Gastroesophageal sphincter (tissue), 4 donors: ENCODE data around the gene INSM2. TPM values are rescaled to one million over a fixed set of nuclear protein-coding genes. Genes with fewer than 3 reads are reported as not detected.

Experiments used
- ATAC-seq: fragments of 150-250 bp; one replicate; pipeline ENCODE4 v1.9.1; 2016; ENCODE audit warnings: mild to moderate bottlenecking, moderate library complexity
- H3K27ac ChIP-seq, 4 donors: fragments of 200-600 bp; sonication (generic) in 3 of 4; 1 replicate in 3 of 4; 2 replicates in 1 of 4; pipeline ENCODE4 v1.5.1; 2016 to 2019
- H3K27me3 ChIP-seq: fragments of 200-600 bp; sonication (generic); one replicate; pipeline ENCODE4 v1.5.1; 2019
- H3K36me3 ChIP-seq, 2 donors: fragments of 200-600 bp; sonication (generic); one replicate each; pipeline ENCODE4 v1.5.1; 2019; ENCODE audit warnings: control low read depth in 1 of 2
- H3K4me1 ChIP-seq, 3 donors: fragments of 200-600 bp; sonication (generic); 1 replicate in 2 of 3; 2 replicates in 1 of 3; pipeline ENCODE4 v1.5.1; 2016 to 2019; ENCODE audit warnings: control low read depth in 2 of 3
- H3K4me3 ChIP-seq, 2 donors: fragments of 200-600 bp; sonication (generic); one replicate each; pipeline ENCODE4 v1.5.1; 2019; ENCODE audit warnings: mild to moderate bottlenecking in 1 of 2, moderate library complexity in 1 of 2
- H3K9me3 ChIP-seq, 3 donors: fragments of 200-600 bp; sonication (generic); one replicate each; pipeline ENCODE4 v1.5.1; 2017 to 2019; ENCODE audit warnings: control low read depth in 2 of 3
- EP300 ChIP-seq: sonication (generic); formaldehyde crosslinking; IDR thresholded peaks from one replicate; pipeline ENCODE4 v1.6.1; 2017; ENCODE audit warnings: antibody characterized with exemption, mild to moderate bottlenecking
- POLR2A ChIP-seq, 2 donors: fragments of 450-650 bp; IDR thresholded peaks; one replicate each; pipeline ENCODE4 v1.6.1; 2017; ENCODE audit warnings: antibody characterized with exemption in 2 of 2, mild to moderate bottlenecking in 2 of 2, moderate library complexity in 1 of 2
- POLR2AphosphoS5 ChIP-seq: sonication (generic); formaldehyde crosslinking; IDR thresholded peaks from one replicate; pipeline ENCODE4 v1.6.1; 2017; ENCODE audit warnings: antibody characterized with exemption
- whole genome bisulfite sequencing, 2 donors: methylation state at CpG; one replicate each; pipeline ENCODE4 v1.1.5; 2018; ENCODE audit warnings: low coverage in 1 of 2; 5-methylcytosine and 5-hydroxymethylcytosine counted together
- total RNA-seq, 4 donors: library from RNA; depleted of rRNA; stranded (reverse); fragments of >200 nt; gene quantifications; one replicate each; pipeline ENCODE4 v1.1.0, GENCODE V29; 2016
- TF ChIP-seq, protein P1 (sequence below), 4 experiments: fragments of 200-600 bp in 2 of 4; fragments of 450-650 bp in 2 of 4; sonication (generic) in 1 of 4; IDR thresholded peaks; one replicate each; pipeline ENCODE4 v1.5.1; 2017 to 2019; ENCODE audit warnings: antibody characterized with exemption in 4 of 4, mild to moderate bottlenecking in 2 of 4, moderate library complexity in 2 of 4

The INSM2 gene
- total RNA-seq, 4 donors from 2014 or later = 0.23 TPM; not detected in 3

- Histone ChIP-seq H3K27ac (no peak overlapping the region), H3K27me3 (no peaks in the 10 kb centered on the region), H3K9me3 (no peaks in the 10 kb centered on the region), H3K4me3 (no peak overlapping the region), H3K4me1 (no peaks in the 10 kb centered on the region), H3K36me3 (peaks cover 0 to 39% of the 10 kb centered on the region in 2 donors)
- no peak for TF ChIP-seq EP300
- TF ChIP-seq, protein P1, sequence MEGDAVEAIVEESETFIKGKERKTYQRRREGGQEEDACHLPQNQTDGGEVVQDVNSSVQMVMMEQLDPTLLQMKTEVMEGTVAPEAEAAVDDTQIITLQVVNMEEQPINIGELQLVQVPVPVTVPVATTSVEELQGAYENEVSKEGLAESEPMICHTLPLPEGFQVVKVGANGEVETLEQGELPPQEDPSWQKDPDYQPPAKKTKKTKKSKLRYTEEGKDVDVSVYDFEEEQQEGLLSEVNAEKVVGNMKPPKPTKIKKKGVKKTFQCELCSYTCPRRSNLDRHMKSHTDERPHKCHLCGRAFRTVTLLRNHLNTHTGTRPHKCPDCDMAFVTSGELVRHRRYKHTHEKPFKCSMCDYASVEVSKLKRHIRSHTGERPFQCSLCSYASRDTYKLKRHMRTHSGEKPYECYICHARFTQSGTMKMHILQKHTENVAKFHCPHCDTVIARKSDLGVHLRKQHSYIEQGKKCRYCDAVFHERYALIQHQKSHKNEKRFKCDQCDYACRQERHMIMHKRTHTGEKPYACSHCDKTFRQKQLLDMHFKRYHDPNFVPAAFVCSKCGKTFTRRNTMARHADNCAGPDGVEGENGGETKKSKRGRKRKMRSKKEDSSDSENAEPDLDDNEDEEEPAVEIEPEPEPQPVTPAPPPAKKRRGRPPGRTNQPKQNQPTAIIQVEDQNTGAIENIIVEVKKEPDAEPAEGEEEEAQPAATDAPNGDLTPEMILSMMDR (IDR thresholded peaks at IDR 0.05) = no peak
- TF ChIP-seq POLR2AphosphoS5 = no peak
- no peak for TF ChIP-seq POLR2A (IDR thresholded peaks at IDR 0.05)
- 50 to 78% methylated on average over 2 of the region's 2 CpGs for WGBS, 2 donors
- no peak for ATAC-seq
These were observed 39.9 kb downstream of the INSM2 start for GRCh38 chr14:35573911-35574310.

DNA sequence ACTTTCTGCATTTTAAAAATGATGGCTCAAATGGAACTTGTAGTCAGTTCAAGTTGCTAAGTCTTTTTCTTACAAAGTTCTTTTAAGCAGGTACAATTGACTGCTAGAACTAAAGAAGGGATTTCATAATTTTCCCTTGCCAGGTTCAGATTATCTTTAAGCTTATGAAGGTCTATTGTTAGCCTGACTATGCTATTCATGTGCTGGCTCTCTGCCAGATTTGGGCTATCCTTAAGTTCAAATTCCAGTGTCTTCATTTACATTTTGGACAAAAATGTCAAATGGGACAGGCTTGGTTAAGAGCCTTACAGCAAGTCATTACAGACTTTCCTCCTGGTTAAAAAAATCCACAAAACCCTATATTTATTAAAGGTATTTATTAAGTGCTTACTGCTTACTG lies 42.3 kb downstream of the INSM2 start:
- no peaks in the 10 kb centered on the region for H3K27me3 ChIP-seq
- no peak overlapping the region for H3K4me3 ChIP-seq
- no peaks in the 10 kb centered on the region for H3K9me3 ChIP-seq
- no peak for ATAC-seq
- no peak overlapping the region for H3K27ac ChIP-seq
- no peak for TF ChIP-seq EP300
- TF ChIP-seq POLR2A (IDR thresholded peaks at IDR 0.05) = no peak
- TF ChIP-seq POLR2AphosphoS5 = no peak
- TF ChIP-seq, protein P1 (IDR thresholded peaks at IDR 0.05) = no peak
- peaks cover 0 to 31% of the 10 kb centered on the region in 2 donors for H3K36me3 ChIP-seq
- no peaks in the 10 kb centered on the region for H3K4me1 ChIP-seq

DNA sequence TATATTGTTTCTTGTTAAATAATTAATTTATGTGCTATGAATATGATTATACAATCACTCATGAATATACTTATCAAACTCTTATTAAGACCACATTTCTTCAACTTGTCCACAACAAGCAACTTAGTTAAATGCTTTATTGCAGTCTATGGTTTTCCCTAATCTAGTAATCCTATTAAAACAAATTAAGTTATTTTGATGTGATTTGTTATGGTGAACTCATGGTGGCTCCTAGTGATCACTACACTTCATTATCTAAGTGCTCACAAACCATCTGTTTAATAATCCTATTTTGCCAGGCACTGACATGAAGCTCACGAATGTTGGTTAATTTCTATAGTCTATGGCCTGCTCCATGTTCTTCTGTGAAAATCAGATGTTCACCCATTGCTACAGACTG lies 42.9 kb downstream of the INSM2 start:
- H3K27ac ChIP-seq = no peak overlapping the region
- H3K9me3 ChIP-seq = no peaks in the 10 kb centered on the region
- 83 to 100% methylated on average over 1 of the region's 1 CpG for whole genome bisulfite sequencing, 2 donors
- H3K4me3 ChIP-seq = no peak overlapping the region
- TF ChIP-seq EP300 (no peak), POLR2A (IDR thresholded peaks at IDR 0.05) (no peak), POLR2AphosphoS5 (no peak)
- TF ChIP-seq, protein P1 (IDR thresholded peaks at IDR 0.05) = no peak
- ATAC-seq = no peak
- H3K4me1 ChIP-seq = no peaks in the 10 kb centered on the region
- H3K27me3 ChIP-seq = no peaks in the 10 kb centered on the region
- peaks cover 0 to 25% of the 10 kb centered on the region in 2 donors for H3K36me3 ChIP-seq

GRCh38 chr14:35578135-35578534 lies 44.2 kb downstream of the INSM2 start:
- Histone ChIP-seq H3K27me3 (no peaks in the 10 kb centered on the region), H3K9me3 (no peaks in the 10 kb centered on the region), H3K4me3 (no peak overlapping the region), H3K36me3 (peaks cover 0 to 24% of the 10 kb centered on the region in 2 donors), H3K27ac (no peak overlapping the region), H3K4me1 (no peaks in the 10 kb centered on the region)
- TF ChIP-seq POLR2AphosphoS5 (no peak), POLR2A (IDR thresholded peaks at IDR 0.05) (no peak)
- WGBS, 2 donors = 94 to 95% methylated on average over 2 of the region's 2 CpGs
- ATAC-seq = no peak

- H3K27ac ChIP-seq = no peak overlapping the region
- H3K4me3 ChIP-seq = no peak overlapping the region
- no peaks in the 10 kb centered on the region for H3K27me3 ChIP-seq
- peaks cover 0 to 24% of the 10 kb centered on the region in 2 donors for H3K36me3 ChIP-seq
- H3K9me3 ChIP-seq = no peaks in the 10 kb centered on the region
- H3K4me1 ChIP-seq = no peaks in the 10 kb centered on the region
- no peak for ATAC-seq
- TF ChIP-seq EP300 = no peak
- TF ChIP-seq POLR2AphosphoS5 = no peak
- TF ChIP-seq POLR2A (IDR thresholded peaks at IDR 0.05) = no peak
- TF ChIP-seq, protein P1 (IDR thresholded peaks at IDR 0.05) = no peak
These were observed 44.7 kb downstream of the INSM2 start for GRCh38 chr14:35578639-35579038.

Other genes with a start within 250 kb of the INSM2 start
- gene PSMA6, start 241.8 kb upstream of the INSM2 start, total RNA-seq = 100 to 1,000 TPM in 3 of 4 donors, 10 to 100 TPM in 1; 97.4 to 157 (median 133) TPM
- gene NFKBIA, start 129.4 kb upstream of the INSM2 start, total RNA-seq = 100 to 1,000 TPM; 285 to 493 (median 341) TPM